ENCODE data around the gene SERPINC1.

GRCh38 chr1:173860065-173860464 lies 57.1 kb downstream of the SERPINC1 start:
- TF ChIP-seq EZH2 (IDR thresholded peaks at IDR 0.05; ENCODE audit: borderline replicate concordance, low read length) (no peak), CTCF (IDR thresholded peaks at IDR 0.05; ENCODE audit: low read length) (no peak)

Measured in OCI-LY1 (cell line).